GM04504 (cell line): Measurements from ENCODE around the gene IKBKE.

Experiments used
- DNase-seq: peaks from one replicate; pipeline ENCODE4 v3.0.0-alpha.2; 2012; ENCODE audit warnings: low read depth

The IKBKE gene

DNA sequence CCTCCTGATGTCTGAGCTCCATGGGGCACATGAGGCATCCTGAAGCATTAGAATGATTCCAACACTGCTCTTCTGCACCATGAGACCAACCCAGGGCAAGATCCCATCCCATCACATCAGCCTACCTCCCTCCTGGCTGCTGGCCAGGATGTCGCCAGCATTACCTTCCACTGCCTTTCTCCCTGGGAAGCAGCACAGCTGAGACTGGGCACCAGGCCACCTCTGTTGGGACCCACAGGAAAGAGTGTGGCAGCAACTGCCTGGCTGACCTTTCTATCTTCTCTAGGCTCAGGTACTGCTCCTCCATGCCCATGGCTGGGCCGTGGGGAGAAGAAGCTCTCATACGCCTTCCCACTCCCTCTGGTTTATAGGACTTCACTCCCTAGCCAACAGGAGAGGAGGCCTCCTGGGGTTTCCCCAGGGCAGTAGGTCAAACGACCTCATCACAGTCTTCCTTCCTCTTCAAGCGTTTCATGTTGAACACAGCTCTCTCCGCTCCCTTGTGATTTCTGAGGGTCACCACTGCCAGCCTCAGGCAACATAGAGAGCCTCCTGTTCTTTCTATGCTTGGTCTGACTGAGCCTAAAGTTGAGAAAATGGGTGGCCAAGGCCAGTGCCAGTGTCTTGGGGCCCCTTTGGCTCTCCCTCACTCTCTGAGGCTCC lies 26.0 kb downstream of the IKBKE start:
- no peak for DNase-seq

GRCh38 chr1:206497363-206497762 lies 27.1 kb downstream of the IKBKE start:
- DNase-seq, result no peak

GRCh38 chr1:206497774-206498173 lies 27.5 kb downstream of the IKBKE start:
- DNase-seq, result no peak

DNA sequence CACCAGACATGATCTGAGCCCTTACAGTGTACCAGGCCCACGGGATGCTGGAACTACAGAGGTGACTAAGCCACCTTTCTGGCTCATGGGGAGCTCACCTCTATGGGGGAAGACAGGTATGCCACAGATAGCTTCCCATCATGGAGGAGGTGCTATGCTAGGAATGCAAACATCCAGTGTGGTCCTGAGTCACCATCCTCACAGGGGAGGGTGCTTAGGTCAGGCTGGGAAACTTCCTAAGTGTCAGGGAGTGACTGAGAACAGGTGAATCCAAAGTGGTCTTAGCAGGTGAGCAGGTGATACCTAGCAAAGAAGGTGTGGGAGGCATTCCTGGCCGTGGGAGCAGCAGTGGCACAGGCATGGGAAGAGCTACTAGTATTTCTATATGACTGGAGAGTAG lies 28.4 kb downstream of the IKBKE start:
- no peak for DNase-seq

GRCh38 chr1:206500046-206500445 lies 29.8 kb downstream of the IKBKE start:
- no peak for DNase-seq

DNA sequence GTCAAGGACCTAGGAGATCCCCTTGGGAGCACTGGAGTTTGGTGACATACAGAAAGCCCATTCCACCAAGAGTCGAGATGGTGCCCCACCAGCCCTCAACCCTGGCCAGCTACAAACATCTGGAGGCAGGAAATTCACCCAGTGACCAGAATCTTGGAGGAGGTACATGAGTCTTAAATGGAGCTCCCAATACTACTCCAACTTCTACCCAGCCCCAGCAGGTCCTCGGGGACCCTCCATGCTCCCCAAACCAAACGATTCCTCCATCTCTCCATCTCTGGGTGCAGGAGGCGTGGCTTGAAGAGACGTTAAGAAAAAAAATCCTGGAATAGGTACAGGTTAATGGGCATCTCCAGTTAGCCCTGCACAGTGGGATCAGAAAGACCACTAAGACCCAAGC lies 31.6 kb downstream of the IKBKE start:
- DNase-seq, result no peak

DNA sequence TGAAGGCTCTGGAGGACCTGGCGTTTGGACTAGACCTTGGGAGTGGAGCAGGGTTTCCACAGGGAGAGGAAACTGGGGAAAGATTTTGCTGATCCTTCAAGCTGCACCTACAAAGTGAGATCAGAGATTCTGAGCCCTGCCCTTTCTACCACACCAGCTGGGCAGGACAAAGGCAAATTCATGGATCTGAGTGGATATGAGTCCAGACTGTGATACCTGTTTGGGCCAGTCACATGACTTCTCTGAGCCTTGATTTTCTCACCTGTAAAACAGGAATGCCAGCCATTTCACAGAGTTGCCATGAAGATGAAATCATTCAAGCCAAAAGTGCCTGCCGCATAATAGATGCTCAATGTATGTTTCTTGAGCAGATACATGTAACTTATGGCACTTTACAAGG lies 32.1 kb downstream of the IKBKE start:
- no peak for DNase-seq

GRCh38 chr1:206502812-206503211 lies 32.5 kb downstream of the IKBKE start:
- DNase-seq, result no peak

DNA sequence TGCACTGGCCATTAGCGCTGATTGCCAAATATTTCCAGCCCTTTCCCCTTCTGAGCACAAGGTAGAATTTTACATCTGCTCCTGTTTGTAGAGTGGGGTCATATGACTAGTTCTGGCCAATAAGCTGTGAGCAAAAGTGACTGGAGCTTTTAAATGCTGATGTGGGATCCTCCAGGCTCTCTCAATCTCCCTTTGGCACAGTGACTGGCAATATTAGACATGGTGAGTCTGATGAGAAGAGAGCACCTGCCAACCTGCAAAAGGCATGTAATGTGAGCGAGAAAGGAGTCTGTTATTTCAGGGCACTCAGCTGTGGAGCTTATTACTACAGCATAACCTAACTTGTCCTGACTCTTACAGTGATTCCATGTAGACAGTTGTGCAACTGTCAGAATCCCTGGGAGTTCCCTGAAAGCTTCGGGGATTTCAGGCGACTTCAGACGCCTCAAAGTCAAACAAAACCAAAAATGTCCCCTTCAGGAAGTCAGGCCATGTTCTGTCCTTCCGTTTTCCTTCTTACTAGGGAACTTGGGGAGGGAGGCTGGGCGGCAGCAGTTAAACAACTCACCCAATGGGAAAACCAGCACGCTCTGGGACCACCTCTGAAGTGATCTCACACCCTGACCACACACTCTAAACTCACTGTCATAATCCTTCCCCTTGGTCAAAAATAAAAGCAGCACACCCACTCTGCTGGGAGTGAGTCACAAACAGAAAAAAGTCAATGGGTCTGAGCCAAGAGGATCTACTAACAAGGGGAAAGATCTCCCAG lies 33.5 kb downstream of the IKBKE start:
- peak; percentile 94 for DNase-seq

- DNase-seq, result no peak
Observed at GRCh38 chr1:206504363-206504713, 34.1 kb downstream of the IKBKE start.

GRCh38 chr1:206505702-206506355 lies 35.6 kb downstream of the IKBKE start:
- DNase-seq, result no peak

- DNase-seq, result no peak
Observed at GRCh38 chr1:206506405-206507283, 36.4 kb downstream of the IKBKE start.

DNA sequence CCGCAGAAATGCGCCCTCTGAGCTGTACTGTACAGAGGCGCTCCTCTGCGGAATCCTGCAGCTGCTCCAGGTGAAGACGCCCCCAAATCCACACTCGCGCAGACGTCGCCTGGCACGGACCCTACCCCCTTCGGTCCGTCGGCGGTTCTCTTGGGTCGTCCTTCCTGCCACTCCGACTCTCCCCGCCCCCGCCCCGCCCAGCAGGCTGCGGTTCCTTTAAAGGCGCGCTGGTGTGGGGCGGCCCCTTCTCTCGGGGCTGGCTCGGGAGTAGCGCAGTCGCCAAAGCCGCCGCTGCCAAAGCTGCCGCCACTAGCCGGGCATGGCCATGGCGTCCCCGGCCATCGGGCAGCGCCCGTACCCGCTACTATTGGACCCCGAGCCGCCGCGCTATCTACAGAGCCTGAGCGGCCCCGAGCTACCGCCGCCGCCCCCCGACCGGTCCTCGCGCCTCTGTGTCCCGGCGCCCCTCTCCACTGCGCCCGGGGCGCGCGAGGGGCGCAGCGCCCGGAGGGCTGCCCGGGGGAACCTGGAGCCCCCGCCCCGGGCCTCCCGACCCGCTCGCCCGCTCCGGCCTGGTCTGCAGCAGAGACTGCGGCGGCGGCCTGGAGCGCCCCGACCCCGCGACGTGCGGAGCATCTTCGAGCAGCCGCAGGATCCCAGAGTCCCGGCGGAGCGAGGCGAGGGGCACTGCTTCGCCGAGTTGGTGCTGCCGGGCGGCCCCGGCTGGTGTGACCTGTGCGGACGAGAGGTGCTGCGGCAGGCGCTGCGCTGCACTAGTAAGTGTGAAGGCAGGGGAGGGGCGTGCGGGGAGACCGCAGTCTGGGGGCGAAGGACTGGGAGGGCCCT lies 37.2 kb downstream of the IKBKE start, which contains the start of gene RASSF5:
RASSF5 (plus strand) TSS at position 248 of the 846 bp plus-strand sequence; CDS start at position 320, 72 bp downstream.
- no peak for DNase-seq

DNA sequence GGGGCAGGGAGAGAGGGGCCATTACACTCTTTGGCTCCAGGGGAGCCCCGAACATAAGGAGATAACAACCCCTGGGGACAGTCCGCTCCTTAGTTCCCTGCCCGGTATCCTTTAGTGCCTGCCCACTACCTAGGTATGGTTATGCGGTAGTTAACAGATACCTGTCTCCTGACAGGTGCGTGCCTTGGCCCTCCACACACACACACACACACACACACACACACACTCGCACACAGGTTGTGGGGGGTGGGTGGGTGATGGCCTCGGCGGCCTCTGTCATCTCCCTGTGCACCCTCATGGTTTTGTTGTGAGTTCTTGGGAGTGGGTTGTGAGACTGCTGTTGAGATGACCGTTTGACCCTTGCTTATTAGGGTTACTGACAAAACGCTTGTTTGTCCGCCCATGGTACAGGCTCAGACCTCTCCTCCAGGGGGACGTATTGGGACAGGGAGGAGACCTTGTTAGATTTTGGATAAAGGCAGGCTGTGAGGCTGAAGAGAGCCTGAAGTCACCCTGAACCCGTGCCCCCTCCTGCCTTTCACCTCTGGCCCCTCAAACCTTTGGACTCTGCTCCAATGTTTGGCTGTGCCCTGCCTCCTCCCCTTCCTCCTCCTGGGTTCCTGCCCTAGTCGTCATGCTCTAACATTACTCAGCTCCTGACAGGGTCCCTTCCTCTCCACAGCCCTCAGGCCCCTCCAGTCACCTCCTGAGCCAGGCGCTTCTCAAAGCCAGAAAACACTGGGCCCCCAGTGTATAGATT lies 38.0 kb downstream of the IKBKE start:
- no peak for DNase-seq

DNA sequence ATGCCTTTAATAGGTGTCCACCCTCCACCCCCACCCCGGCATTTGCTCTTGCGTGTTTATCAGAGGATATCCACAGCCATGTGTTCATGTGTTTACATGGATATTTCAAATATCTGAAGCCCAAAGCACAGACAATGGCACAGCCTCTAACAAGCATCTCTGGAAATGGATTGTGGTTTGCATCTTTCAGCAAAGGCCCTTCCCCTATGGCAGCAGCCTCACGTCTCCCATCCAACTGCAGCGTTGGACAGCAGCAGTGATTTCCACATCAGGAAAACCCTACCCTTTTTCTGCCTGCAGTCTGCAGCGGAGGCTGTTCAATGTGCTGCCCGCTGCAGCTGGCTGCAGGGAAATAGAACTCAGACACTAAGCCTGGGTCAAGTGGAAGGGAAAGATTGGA lies 38.7 kb downstream of the IKBKE start:
- DNase-seq, result no peak

DNA sequence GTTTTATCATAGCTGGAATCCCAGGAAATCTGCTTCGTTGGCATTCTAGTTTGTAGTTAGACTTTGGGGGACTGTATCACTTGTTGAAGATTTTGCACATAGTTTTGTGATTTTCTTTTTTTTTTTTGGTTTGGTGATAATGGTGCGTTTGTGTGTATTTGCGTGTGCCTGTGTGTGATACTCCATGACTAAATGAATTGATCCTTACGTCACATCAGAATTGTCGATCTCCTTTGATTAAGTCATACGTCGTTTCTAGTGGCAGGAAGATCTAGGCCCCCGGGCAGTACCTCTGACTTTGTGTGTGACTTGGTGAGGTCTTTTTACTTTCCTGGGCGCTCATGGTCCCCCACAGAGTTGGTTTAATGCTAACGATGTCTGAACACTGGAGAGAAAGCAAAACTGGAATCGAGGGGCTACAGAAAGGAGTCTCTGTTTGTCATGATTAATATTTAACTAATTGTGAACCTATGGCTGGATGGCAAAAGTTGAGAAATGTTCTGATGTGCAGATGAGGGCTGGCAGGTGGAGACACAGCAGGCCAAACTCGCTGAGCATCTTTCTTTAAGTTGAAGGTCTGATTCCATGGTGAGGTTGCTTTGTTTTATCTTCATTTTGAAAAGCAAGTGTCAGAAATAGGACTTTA lies 39.5 kb downstream of the IKBKE start:
- DNase-seq, result no peak

GRCh38 chr1:206510371-206510770 lies 40.1 kb downstream of the IKBKE start:
- no peak for DNase-seq

GRCh38 chr1:206511362-206512057 lies 41.2 kb downstream of the IKBKE start:
- no peak for DNase-seq
